MCF 10A (cell line): ENCODE results near the gene MAN2A2. TPM values are rescaled to one million over a fixed set of nuclear protein-coding genes. Genes with fewer than 3 reads are reported as not detected.
A peak's percentile ranks its signal among the peaks of the same experiment; 100 is the strongest.

Experiments
- BruUV-seq: library from RNA; stranded (reverse); fragments of 400-500 nt; replicated peaks from 2 replicates; lab custom pipeline; 2021; lab: Mats Ljungman, UMichigan
- CTCF ChIA-PET: fragments of 300-600 bp; sonication (Branson Sonifier 250); formaldehyde crosslinking; extraction: SDS; loops from one replicate; lab custom pipeline; 2021; ENCODE audit warnings: antibody characterized with exemption, inconsistent platforms; lab: Yijun Ruan, JAX
- POLR2A ChIA-PET: fragments of 300-600, 350-650 bp; sonication (Branson Sonifier 250); formaldehyde crosslinking; extraction: SDS; loops from one replicate; lab custom pipeline; 2020; ENCODE audit warnings: antibody characterized with exemption, inconsistent platforms; lab: Yijun Ruan, JAX
- DNase-seq: peaks from one replicate; pipeline ENCODE4 v3.0.0-alpha.2; 2018; ENCODE audit not compliant: unreplicated experiment
- H3K27ac Mint-ChIP-seq: one replicate; pipeline ENCODE4 v1.8.0; 2022; ENCODE audit warnings: mild to moderate bottlenecking, low read depth, mixed read lengths; ENCODE audit not compliant: unreplicated experiment
- H3K27me3 Mint-ChIP-seq: one replicate; pipeline ENCODE4 v1.8.0; 2022; ENCODE audit warnings: mixed read lengths; ENCODE audit not compliant: insufficient read depth, unreplicated experiment
- H3K36me3 Mint-ChIP-seq: one replicate; pipeline ENCODE4 v1.8.0; 2022; ENCODE audit warnings: mild to moderate bottlenecking, moderate library complexity, mixed read lengths; ENCODE audit not compliant: insufficient read depth, unreplicated experiment
- H3K4me1 Mint-ChIP-seq: one replicate; pipeline ENCODE4 v1.8.0; 2022; ENCODE audit warnings: mixed read lengths; ENCODE audit not compliant: insufficient read depth, unreplicated experiment
- H3K4me3 Mint-ChIP-seq: one replicate; pipeline ENCODE4 v1.8.0; 2022; ENCODE audit warnings: mild to moderate bottlenecking, moderate library complexity, mixed read lengths; ENCODE audit not compliant: unreplicated experiment
- H3K9me3 Mint-ChIP-seq: one replicate; pipeline ENCODE4 v1.8.0; 2022; ENCODE audit warnings: mixed read lengths; ENCODE audit not compliant: unreplicated experiment
- CTCF ChIP-seq: fragments of 200-600 bp; IDR thresholded peaks from one replicate; pipeline ENCODE4 v1.8.0; 2022; ENCODE audit warnings: antibody characterized with exemption, mild to moderate bottlenecking; ENCODE audit not compliant: unreplicated experiment
- intact Hi-C: fragments of 100-400 bp; cut with micrococcal nuclease; formaldehyde crosslinking; loops from 2 replicates; pipeline ENCODE4 v1.14.1; 2022
- total RNA-seq: library from RNA; stranded (reverse); gene quantifications from 2 replicates; pipeline ENCODE4 v1.2.3, GENCODE V29; 2022

MAN2A2 gene
- total RNA-seq, 1 experiment from 2014 or later: 42.4 TPM

DNA sequence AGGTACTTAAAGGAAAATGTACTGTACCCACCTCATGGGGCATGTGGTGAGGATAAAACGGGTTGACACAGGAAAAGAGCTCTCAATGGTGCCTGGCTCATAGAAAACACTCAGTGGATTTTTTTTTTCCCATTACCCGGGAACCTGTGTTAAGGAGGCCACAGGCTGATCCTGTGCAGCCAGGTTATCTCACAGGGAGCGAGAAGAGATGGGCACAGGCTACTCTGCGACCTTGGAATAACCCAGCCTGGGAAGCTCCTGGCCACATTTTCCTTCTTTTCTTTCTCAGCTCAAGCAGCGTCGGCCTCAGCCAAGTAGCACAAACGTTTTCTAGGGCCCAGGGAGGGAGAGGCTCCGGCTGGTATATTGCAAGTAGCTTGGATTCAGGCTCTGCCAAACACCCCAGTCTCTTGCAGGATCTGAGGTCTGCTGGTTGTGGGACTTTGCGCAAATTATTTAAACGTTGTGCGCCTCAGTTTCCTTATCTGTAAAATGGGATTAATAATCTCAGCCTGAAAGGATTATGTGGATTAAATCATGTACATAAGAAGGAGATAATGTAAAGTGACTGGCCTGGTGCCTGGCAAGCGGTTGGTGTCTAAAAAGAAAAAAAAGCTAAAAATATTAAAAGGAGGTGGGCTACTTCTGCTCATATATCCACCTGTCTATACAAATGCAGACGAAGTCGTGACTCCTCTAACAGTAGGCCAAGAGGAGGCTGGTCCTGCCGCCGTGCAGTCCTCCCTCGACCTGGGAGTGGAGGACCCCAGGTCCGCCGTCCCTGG lies 32.6 kb upstream of the MAN2A2 start:
- DNase-seq: peak; percentile 35
- Mint-ChIP-seq H3K4me1 (peaks cover 40% of the 10 kb centered on the region), H3K27ac (peak overlapping the region; percentile 89), H3K4me3 (peak overlapping the region; percentile 76), H3K9me3 (no peaks in the 10 kb centered on the region), H3K27me3 (no peaks in the 10 kb centered on the region), H3K36me3 (peaks cover 12% of the 10 kb centered on the region)
- no peak for TF ChIP-seq CTCF
- intact Hi-C loops: loop anchor here (2.0 to 5.0 kb wide), 2 partner anchors 154 to 223 kb away; partner anchors contain the start of gene BLM
- CTCF ChIA-PET: interaction anchor here (0.6 to 1.5 kb wide), 6 partner anchors 8 to 1223 kb away, joined by 3 to 8 read pairs (median 4); no protein-coding TSS in a partner anchor
- POLR2A ChIA-PET: interaction anchor here (0.6 to 2.6 kb wide), 13 partner anchors 12 to 604 kb away, joined by 3 to 29 read pairs (median 3); partner anchors contain the start of genes BLM, HDDC3 and MAN2A2
- TSS peak; percentile 67 for BruUV-seq

- intact Hi-C loops: loop anchor here (2.0 to 5.0 kb wide), 2 partner anchors 154 to 224 kb away; partner anchors contain the start of gene BLM
Observed at GRCh38 chr15:90871139-90871715, 31.9 kb upstream of the MAN2A2 start.

DNA sequence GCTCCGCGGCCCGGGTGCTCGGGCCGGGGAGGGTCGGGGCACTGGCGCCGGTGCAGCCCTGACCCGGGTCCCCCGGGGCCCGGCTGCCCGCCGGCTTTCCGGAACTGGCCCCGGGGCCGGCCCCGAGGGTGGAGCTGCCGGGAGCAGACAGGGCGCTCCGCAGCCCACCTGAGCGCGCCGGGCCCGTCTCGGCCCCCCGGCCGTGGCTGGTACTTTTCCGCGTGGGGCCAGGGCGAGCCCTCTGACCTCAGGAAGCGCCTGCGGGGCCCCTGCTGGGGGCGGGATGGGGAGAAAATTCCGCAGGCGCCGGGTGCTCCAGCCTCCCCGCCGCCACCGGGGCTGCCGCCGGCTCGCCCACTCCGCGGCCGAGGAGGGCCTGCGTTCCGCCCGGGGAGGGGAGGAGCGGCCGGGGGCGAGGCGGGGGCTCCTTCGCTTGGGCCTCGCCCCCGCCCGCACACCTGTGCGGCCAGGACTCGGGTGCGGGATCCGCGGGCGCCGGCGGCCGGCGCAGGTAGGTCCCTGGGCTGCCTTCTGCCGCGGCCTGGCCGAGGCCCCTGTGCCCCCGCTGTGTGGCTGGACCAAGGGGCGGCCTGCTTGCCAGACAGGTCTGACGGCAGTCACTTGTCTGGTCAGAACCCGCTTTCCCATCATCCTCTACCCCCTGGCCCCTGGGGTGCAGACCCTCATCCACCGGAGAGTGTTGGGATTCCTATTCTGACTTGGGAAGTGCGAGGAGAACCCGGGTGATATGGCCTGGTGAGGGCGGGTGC lies 31.2 kb upstream of the MAN2A2 start:
- no TSS peak for BruUV-seq
- POLR2A ChIA-PET: interaction anchor here (0.6 to 2.6 kb wide), 6 partner anchors 31 to 311 kb away, joined by 3 to 29 read pairs (median 10); partner anchors contain the start of genes BLM, HDDC3 and MAN2A2

More at GRCh38 chr15:90871139-90871715, 31.9 kb upstream of the MAN2A2 start:
- Mint-ChIP-seq H3K4me3 (peak overlapping the region; percentile 76), H3K27me3 (no peaks in the 10 kb centered on the region), H3K27ac (peak overlapping the region; percentile 89), H3K4me1 (peaks cover 33% of the 10 kb centered on the region), H3K36me3 (peaks cover 9% of the 10 kb centered on the region), H3K9me3 (no peaks in the 10 kb centered on the region)
- CTCF ChIA-PET: interaction anchor here (0.6 to 1.5 kb wide), 4 partner anchors 9 to 1224 kb away, joined by 3 to 8 read pairs (median 4); no protein-coding TSS in a partner anchor
- no peak for TF ChIP-seq CTCF
- POLR2A ChIA-PET: interaction anchor here (0.6 to 2.6 kb wide), 11 partner anchors 31 to 438 kb away, joined by 3 to 29 read pairs (median 3); partner anchors contain the start of genes BLM, HDDC3 and MAN2A2
- no TSS peak for BruUV-seq
- peak; percentile 41 for DNase-seq

More for the DNA sequence above, 31.2 kb upstream of the MAN2A2 start:
- Mint-ChIP-seq H3K4me1 (peaks cover 26% of the 10 kb centered on the region), H3K36me3 (peaks cover 16% of the 10 kb centered on the region), H3K4me3 (peak overlapping the region; percentile 79), H3K27ac (peak overlapping the region; percentile 42), H3K9me3 (no peaks in the 10 kb centered on the region), H3K27me3 (no peaks in the 10 kb centered on the region)
- DNase-seq: peak; percentile 40
- CTCF ChIA-PET: interaction anchor here (0.7 to 1.5 kb wide), 3 partner anchors 14 to 1224 kb away, joined by 4 to 8 read pairs (median 4); no protein-coding TSS in a partner anchor
- TF ChIP-seq CTCF: no peak
- intact Hi-C loops: loop anchor here (2.0 to 5.0 kb wide), 2 partner anchors 155 to 225 kb away; partner anchors contain the start of gene BLM
